ENCODE results near the gene CEL.

CEL gene

DNA sequence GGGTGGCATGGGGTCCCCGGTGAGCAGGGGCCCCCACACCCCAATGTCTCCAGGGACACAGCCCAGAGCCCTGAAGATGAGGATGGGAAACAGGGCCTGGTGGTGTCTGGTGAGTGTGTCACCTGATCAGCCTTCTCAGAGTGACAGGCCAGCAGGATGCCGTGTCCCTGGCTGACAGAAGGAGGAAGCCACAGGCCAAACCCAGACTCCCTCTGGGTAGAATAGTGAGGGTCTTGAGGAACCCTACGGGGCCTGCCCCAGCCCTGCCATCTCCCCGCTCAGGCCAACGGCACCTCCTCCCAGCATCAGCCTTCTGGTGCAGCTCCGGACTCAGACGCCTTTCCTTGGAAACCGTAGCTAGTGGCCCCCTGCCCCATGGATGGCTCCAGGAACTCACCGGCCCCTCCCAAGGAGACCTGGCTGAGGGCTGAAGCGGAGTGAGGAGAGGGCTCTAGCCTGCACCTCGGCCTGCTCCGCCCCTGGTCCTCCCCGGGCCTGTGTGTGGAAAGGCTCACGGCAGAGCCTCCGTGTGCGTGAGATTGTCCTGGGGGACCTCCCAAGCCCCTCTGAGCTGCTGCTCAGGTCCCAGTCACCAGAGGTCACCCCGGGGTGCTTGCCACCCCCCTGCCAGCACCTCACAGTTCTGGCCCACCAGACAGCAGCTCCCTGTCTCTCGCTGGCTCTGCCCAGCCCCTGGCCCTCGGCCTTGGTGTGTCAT lies 53.3 kb downstream of the CEL start:
- in situ Hi-C loops (cut with MboI; ENCODE audit: low sequenced_read_pairs) = no loop called here

DNA sequence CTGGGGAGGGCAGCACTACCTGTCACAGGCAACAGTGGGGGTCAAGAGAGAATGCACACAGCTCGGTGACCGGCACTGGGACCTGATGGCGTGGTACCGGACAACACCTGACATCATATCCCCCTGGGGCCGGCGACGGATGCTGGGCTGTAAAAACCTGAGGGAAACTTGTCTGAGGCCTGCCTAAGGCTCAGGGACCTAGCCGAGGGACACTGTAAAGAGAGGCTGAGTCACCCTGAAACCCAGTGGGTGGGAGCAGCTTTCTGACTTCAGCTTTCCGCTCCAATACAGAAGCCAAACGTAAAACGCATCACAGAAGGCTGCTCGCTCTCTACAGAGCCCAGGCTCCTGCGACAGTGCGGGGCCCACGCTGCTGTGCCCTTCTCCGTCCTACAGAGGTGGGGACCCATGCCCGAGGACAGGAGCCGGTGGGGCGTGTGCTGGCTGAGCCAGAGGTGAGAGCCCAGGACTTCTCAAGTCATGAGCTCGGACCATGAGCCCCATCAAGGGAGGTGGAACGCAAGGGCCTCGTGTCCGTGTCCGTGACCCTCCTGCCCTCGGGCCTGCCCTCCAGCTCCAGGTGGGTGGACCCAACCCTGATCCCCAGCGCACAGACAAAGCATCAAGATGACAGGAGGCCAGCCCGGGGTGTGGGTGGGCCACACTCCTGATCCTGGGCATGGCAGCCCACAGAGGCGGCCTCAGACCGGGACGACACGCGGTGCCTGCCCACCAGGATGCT lies 54.0 kb downstream of the CEL start:
- in situ Hi-C loops (cut with MboI; ENCODE audit: low sequenced_read_pairs) = no loop called here

DNA sequence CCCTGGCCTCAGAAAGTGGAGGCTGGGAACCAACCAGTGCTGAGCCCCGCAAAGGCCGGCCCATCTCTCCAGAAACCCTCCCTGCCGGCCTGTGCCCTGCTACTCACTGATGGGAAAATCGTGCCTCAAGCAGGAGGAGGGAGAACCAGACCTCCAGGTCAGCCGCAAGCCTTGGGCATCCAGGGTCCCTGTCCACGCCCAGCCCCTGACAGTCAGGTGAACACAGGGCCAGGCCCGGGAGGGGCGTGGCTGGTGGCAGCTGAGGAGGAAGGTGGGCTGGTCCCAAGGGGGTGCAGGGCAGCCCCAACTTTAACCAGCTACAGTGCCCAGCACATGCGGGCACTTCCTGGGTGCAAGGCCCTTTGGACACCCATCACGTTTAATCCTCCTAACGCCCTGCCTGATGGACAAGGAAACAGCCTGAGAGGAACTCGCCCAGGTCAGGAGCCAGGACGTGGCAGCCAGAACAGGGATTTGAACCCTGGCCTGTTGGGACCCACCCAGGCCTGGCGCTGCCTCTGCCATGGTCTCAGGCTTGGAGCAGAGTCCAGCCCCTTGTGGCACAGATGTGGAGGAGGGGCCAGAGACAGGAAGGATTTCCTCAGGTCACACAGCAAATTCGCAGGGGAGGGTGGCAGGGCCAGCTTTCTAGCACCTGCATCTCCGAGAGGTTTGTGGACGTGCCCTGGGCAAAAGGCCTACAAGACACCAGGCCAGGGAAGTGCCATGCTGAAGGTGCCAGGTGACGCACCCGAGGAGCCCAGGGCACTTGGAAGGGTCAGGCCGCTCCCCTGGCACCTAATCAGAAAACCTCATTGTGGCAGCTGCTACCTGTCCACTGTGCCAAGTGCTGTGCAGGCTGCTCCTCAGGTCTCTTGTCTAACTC lies 54.8 kb downstream of the CEL start:
- in situ Hi-C loops (cut with MboI; ENCODE audit: low sequenced_read_pairs) = no loop called here

DNA sequence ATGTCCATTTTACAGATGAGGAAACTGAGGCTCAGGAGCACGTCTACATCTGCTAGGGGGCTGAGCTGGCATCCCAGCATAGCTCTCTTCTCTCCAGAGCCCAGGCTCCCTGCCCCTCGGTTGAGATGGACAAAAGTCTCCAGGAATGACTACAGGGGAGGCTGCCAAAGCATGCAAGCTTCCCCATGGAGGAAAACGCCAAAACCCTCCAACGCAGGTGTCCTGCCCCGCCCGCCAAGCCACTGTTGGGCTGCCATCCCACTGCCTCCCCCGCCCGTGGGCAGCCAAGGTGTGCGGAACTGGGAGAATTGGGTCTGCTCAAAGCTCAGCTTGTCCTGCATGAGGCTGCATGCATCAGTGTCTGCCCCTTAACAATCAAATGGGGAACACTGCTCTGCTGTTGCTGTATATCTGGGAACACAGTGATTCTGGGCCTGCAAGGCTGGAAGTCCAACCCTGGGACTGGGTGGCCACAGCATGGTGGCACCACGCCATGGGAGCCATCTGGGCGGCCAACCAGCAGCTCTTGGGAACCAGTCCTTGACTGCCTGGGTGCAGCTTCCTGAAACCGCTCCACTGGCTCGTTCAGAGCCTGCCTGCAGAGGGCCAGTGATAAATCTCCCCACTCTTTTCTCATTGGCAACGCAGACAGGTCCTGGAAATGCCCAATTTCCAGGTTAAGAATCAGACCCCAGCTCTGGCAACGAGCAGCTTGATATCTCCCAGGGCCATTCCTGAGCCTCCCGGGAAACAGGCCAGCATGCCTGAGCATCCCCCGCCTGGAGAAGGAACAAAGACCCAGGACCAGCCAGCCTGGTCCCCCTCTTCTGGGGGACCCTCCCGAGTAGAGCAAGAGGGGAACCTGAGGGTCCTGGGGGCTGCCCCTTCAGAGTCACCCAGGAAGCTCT lies 55.7 kb downstream of the CEL start:
- in situ Hi-C loops (cut with MboI; ENCODE audit: low sequenced_read_pairs) = no loop called here

DNA sequence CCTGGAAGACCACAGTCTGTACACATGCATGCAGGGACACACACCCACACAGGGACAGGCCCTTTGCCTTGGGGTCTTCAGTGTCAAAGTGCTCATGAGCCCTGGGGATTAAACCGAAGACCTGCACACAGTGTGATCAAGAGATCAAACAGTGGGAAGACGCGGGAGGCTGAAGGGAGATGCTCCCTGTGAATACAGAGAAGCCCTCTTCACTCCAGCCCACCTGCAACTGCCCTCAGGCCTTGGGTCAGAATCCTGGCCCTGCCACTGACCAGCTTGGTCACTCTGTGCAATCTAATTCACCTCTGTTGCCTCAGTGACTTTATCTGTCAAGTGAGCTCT lies 56.4 kb downstream of the CEL start:
- in situ Hi-C loops (cut with MboI; ENCODE audit: low sequenced_read_pairs) = no loop called here

DNA sequence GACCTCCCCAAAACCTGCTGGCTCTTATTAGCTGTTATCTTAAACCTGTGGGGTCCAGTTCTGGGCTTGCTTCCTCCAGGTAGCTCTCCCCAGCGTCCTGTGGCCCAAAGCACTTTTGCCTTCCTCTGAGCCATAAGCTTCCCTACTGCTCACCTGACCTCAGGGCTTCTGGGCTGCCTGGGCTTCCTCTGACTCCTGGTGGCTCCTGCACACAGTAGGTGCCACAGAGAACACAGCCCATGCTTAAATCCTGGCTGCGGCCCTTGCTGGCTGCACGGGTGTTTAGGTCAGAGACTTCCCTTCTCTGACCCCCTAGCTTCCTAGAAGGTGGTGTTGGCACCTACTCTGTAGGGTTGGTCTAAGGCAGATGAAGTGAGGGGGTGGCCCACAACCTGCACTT lies 56.8 kb downstream of the CEL start:
- in situ Hi-C loops (cut with MboI; ENCODE audit: low sequenced_read_pairs) = no loop called here

DNA sequence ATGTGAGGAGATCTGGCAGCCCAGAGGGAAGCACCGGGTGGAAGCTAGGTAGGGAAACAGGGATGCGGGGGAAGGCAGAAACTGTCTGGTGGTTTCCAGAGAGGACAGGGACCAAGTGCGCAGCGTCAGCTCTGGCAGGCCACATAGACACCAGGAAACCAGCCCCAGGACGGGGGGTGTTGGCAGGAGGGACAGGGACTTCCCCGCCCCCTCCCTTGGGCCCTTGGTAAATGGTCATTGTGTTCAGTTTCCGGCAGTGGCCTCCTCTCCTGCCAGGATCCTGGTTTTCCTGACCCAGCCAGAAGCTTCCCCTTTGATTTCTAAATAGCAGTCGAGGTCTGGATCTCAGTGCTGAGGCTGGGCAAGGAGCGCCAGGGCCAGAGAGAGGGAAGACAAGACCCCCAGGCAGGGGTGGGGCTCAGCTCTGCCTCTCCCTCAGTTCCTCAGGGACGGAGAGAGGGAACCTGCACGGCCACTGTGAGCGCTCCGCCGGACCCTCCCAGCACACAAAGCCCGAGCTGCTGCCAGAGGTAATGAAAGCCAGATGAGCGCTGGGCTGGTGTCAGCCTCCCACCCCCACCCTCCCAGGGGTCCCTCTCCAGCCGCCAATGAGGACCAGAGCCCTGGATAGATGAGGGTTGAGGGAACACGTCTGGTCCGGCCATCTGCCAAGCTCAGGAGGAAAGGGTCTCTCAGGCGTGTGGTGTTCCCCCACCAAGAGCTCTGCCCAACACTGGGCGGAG lies 57.5 kb downstream of the CEL start:
- in situ Hi-C loops (cut with MboI; ENCODE audit: low sequenced_read_pairs) = no loop called here

DNA sequence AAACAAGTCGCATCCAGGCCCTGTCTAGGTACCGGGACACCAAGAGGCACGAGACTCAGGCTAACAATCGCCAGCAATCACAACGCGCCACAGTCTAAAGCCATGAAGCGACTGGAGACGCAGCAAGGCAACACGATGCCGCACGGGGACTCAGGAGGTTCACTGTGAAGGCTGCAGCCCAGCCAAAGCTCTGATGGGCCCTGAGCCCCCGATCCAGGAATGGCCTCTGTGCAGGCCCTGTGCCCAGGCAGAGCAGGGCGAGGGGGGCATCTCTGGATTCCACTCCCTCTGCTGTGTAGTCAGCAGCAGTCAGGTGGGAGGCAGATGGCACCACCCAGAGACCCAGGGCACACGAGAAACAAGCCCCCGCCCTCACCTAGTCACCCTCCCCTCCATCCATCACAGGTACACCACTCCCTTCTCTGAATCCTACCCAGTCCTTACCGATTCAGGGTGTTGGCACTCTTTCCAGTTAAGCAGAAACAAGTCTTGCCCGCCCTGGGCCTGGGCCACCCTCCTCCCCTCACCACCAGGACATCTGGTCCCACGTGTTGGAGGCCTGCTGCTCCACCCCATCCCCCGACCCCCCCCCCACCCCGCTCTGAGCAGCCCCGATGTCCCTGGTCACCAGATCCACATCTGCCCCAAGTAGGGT lies 58.2 kb downstream of the CEL start:
- in situ Hi-C loops (cut with MboI; ENCODE audit: low sequenced_read_pairs) = no loop called here

DNA sequence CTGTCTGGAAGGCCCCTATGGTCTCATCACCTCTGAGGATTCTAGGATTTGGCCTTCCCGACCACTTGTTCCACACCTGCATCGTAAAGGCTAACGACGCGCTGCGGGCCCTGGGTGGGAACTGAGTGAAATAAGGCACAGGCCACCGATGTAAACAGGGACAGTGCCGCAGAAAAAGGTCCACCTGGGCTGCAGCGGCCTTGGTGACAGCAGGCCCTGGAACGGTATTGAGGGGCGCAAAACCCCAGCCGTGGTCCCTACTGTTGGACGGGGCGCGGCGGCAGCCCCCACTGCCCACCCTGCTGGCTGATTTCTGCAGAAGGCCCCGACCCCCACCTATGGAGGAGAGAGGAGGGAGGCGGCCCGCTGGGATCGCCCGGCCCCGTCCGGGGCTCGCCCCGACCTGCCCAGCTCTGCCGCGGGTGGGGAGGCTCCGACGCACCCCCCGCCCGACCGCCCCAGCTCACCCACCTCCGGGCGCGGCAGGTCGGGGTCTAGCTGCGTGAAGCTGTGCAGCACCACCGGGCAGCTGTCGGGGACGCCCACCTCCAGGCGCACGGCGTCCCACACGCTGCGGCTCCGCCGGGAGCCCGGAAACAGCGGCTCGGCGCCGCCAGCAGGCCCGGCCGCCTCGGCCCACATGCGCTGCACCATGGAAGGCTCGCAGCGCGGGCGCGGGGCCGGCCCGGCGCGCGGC lies 58.9 kb downstream of the CEL start:
- in situ Hi-C loops (cut with MboI; ENCODE audit: low sequenced_read_pairs) = no loop called here
